ENCODE data around the gene EPN2.

The EPN2 gene

DNA sequence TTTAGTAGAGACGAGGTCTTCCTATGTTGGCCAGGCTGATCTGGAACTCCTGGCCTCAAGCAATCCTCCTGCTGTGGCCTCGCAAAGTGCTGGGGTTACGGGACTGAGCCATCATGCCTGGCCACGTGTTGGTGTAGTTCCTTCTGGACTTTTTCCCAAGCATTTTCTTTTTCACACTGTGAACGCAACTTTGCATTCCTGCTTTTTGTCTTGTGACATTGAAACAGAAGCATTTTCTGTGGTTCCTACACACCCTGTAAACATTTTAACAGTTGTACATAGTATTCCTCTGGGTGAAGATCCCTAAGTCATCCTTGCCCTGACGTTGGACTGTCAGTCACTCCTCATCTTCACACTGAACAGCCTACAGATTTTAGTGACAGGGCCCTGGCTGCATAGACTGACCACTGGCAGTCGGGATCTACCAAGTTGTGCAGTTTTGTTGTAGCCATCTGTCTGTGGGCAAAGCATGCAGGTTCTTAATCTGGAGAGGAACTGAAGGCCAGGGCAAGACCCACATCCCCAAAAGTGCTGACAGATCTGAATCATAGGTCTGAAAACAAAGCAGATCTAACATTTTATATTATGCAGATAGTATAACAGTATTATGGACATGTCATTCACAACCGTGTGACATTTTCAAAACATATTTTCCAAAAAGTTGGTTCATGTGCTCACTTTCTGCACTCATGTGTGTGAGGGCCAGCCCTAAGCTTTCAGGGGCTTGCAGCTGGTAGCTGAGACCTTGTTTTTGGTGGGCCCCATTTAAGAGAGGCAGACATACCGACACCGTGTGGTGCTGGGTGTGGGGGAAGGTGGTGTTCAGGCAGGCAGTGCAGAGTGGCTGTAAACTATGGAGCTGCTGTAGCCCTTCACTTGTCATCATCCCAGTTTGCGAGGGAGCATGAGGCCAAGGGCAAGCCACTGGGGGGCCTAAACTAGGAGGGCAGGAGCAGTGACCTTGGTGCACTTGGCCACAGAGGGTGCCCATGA is 59.9 kb downstream of the EPN2 start:
- no peak for DNase-seq

DNA sequence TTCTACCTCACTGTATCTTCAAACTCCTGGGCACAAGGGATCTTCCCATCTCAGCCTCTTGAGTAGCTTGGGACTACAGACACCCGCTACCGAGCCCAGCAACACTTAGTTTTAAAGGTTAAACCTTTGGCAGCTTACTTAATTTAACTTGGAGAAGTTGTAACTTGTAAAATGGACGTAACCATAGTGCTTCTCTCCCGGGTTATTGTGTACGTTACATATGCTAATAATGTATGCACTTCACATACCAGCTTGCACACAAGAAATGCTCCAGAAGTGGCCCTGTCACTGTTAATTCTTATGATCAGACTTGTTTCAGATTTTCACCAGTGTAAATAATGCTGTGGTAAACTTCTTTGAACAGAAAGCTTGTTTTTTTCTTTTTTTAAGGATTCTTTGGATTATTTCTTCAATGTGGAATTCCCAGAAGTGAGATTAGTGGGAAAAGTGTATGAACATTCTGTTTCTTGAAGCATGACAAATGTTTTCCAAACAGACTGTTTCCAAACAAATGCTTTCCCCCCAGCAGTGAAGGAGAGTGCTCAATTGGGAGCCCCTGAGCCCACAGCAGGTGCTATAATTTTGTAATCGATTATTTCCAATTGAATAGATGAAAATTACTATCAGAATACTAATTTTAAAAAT is 61.5 kb downstream of the EPN2 start:
- DNase-seq = no peak

DNA sequence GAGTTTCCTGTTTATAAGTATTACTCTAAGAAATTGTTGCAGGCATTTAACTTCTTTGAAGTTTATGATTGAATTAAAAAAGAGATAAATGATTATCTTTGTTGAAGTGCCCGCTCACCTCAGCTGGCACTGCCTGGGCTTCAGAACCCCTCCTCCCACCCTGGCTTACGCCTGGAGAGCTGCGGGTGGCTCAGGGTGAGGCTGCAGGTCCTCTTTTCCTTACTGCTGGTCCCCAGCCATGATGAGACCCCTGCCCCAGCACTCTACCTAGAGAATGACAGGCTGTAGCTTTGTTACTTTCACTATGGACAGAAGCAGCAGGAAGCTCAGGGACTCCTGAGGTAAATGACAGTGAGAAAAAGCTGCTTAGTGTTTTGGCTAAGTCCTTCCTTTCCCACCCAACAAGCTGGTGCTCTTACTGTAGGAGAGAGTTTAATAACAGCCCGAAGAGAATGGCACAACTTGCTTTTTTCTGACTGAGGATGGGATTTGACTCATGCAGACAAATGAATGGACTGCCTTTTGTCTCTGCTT is 62.1 kb downstream of the EPN2 start:
- no peak for DNase-seq

DNA sequence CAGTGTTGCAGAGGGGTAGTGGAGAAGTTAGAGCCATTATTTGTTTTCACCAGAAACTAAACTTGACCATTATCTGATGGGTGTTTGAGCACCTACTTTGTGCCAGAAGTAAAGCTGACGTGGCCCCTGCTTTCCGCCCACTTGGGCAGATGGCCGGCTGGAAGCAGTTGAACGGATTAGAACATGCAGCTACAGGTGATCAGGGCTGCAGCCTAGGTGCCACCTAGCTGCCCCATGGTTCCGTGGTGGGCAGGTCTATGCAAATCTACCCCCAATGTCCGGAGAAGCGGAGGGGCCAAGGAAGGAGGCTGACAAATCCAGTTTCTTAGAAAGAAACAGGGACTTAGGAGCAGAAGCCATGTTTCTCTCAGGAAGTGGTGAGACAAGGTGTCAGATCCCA is 62.7 kb downstream of the EPN2 start:
- no peak for DNase-seq

DNA sequence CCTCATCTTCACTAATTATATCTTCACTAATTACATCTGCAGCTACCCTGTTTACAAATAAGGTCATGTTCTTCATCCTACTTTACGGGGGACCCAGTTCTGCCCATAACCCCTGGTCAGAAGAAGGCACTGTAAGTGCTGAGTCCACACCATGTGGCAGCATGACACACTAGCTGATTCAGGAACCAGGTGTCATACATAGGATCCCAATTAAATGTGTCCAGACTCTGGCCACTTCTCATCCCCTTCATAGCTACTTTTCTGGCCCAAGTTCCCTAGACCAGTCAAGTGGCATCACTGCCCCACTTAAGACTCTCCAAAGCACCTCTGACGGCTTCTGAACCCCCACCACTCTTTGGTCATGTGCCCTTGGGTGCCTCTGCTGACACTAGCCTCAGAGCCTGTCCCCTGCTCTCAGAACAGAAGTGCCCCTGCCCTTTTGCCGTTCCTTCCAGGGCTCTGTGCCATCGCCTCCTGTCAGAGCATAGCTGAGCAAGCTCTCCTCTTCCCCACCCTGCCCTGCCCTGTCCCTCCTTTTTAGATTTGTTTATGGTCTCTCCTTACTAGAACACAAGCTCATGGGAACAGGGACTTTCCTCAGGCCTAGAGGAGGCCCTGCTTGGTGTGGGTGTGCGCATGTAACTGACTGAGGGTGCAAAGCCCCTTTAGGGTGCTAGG is 64.2 kb downstream of the EPN2 start:
- no peak for DNase-seq

DNA sequence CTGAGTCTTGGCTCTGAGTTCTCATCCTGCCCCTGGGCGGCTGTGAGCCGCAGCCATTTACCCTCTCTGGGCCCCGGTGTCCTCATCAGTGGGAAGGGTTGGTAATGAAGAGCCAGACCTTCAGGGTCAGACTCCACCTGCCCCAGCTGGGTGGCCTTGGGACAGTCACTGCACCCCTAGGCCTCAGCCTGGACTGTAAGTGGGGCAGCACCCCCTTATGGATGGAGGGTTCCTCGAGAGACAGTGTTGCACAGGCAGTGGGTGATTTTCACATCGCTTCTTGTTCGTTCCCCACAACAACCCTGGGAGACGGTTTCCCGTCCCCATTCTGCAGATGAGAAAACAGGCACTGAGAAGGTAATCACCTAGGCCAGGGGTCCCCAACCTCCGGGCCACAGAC is 64.8 kb downstream of the EPN2 start:
- DNase-seq = no peak

DNA sequence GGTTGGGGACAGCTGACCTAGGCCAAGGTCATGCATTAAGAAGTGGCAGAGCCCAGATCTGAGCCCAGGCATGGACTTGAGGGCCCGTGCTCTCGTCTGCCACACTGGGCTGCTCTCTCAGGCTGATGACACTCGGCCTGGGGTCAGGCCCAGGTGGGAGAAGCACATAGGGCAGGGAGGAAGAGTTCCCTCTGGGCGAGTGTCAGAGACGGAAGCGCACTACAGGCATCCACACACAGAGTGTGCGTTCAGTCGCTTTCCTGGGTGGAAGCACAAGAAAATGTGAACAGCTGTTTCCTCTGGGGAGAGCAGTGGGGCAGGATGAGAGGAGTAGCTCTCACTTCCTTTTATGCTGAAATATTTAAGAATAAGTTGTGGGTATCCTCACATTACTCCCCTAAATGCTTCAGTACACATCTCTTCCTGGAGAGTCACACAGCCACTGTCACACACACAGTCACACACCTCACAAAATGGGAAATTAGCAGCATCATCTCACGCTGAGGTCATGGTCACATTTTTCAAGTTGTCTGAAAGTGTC is 65.7 kb downstream of the EPN2 start:
- DNase-seq = no peak

DNA sequence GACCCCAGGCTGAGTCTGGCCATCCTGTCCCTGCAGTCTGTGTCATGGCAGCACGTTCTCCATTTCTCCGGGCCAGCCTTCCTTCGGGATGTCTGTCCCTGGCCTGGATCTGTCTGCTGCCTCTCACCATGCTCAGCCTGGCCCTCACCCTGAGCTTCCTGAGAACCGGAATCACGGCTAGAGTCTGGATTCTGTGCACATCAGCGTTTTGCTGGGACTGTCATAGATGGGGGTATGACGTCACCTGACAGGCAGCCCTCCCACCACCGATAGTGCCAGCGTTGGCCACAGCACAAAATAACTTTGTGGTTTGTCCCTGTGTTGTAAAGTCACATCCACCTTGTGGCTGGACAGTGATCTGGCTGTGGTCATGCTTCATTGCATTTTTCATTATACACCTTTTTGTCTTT is 66.2 kb downstream of the EPN2 start:
- DNase-seq = no peak

DNA sequence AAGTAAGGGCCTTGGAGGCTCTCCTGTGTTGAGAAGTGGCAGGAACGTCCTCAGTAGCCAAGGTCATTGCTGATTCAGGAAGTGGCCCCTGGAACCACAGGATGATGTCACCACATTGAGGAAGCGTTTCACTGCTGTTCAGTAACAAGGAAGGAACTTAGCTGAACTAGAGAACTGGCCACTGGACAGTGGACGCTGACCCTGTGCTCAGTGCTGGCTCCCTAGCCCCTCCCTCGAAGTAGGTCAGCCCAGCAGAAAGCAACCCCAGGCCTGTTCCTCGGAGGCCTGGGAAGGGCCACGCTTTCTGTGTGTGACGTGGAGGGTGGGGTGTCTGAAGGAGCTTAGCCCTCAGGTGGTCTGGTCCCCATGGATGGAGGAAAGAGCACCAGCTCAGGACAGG is 67.0 kb downstream of the EPN2 start:
- no peak for DNase-seq

DNA sequence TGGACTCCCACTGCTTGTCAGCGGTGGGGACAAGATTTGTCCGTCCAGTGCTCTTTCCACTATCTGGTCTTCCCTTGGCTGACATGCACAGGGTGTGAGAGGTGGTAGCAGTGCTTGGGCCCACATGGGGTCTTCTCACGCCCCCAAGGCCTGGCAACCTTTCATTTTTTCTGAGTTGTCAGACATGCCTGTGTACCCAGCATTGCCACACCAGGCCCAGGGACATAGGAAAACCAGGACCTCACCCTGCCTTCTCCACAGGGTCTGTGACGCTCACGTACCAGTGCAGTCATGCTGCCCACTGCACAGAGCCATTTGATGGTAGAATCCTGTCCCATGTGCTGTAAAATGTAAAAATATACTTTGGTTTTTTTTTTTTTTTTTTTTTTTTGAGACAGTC is 67.6 kb downstream of the EPN2 start:
- no peak for DNase-seq

DNA sequence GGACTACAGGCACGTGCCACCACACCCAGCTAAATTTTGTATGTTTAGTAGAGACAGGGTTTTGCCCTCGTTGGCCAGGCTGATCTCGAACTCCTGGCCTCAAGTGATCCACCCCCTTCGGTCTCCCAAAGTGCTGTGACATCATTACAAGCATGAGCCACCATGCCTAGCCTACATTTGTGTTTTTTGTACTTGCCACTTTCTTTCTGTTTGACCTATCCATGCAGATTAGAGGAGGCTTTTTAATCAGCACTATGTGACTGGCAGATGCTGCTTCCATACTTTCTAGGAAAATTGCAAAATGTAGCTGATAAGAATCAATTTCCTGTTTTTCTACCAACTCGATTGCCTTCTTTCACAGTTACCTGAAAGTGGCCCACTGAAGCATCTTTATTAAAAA is 68.1 kb downstream of the EPN2 start:
- DNase-seq = no peak

DNA sequence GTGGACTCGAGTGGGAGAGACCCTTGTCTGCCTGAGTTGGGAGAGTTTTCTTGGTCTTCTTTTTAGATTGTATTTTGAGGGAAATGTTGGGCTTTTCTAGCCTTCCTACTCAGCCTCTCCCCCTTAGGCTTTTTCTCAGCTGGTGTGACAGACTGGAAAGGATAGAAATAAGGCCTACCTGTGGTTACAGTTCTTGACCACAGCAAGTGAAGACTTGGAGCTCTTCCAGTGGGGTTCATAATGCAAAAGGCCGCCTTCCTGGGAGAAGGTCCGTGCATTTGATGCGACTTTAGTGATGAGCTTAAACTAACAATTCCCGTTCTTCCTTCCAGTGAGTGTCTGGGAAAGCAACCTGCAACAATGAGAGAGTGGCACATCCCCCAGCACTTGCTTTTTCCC is 68.6 kb downstream of the EPN2 start:
- DNase-seq = no peak

DNA sequence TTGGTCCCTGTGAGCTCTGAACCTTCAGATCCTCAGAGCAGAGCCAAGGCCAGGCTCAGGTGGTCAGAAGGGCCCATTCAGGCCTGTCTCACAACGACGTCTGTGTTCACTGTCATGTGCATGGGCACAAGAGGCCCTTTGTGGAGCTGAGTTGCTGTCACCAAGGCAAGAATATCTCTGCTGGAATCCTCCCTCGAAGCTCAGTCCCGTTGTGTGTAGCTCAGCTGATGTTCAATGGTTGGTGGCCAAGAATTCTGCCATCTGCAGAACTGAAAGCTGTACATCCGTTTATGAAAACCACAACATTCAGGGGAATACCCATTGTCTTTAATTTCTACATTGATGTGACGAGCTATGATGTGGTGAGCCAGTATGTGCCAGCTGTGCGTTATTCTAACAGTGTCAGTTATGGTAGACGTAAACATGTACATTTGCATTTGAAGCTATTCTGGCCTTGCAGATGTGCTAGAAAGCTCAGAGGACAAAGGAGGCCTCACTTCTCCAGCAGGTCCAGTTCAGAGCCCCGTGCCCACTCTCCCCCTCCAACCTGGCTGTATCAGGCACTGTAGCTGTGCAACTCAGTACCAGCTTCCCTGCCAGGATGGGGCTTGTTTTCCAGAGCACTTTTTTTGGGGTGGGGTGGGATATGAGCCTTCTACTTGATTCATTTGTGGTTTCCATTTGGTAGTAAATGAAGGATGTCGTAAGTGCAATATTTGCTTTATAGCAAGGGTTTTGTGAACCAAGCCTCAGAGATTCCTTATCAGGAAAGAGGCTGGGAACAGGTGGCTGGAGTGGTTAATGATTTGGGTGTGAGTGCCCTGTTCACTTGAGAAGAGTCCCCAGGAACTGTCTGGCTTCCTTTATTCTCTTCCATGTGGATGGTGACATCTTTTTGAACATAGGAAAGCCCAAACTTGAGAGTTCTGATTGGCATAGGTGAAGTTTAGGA is 69.3 kb downstream of the EPN2 start:
- DNase-seq = peak; percentile 14 to 30

DNA sequence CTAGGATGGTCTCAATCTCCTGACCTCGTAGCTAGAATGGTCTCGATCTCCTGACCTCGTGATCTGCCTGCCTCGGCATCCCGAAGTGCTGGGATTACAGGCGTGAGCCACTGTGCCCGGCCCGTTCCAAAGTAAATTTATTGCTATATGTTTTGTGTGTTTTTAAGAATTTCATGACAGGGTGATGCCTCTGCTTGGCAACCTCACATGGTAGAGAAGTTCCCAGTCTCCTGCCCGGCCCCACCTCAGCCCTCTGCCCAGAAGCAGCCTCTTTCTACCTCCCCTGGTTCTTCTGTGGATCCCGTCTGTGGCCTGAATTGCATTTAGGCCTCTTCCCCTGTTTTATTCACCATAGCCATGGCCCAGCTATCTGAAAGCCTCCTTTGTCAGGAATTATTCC is 70.4 kb downstream of the EPN2 start:
- DNase-seq = no peak

DNA sequence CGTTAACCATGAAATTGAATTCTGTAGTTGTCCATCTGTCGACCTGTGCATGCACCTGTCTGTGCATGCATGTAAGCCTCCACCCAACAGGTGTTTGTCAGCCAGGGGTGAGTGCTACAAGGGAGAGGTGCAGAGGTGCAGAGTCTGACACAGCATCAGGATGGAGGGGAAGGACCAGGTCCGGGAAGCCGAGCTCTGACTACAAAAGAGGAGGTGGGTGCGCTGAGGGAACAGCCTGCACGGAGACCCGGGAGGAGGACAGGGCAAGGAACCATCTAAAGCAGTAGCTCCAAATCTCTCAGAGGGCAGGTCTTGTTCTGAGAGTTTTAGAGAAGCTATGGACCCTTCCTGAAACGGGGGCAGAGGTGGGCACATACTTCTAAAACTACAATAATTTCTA is 71.2 kb downstream of the EPN2 start:
- DNase-seq = no peak

DNA sequence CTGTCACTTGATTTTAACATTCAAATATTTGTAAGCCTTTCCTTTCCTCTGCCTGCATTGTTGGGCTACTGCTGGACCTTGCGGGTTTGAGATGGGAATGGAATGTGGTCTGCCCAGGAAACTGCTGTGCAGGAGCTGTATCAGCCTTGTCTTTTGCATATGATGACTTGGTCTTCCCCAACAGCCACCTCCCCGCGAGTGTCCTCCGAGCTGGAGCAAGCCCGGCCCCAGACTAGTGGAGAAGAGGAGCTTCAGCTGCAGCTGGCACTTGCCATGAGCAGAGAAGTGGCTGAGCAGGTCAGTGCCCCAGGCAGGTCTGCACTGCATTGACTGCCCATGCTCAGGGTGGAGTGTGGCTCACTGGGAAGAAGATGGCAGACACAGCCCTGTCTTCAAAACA is 72.5 kb downstream of the EPN2 start:
- DNase-seq = no peak

DNA sequence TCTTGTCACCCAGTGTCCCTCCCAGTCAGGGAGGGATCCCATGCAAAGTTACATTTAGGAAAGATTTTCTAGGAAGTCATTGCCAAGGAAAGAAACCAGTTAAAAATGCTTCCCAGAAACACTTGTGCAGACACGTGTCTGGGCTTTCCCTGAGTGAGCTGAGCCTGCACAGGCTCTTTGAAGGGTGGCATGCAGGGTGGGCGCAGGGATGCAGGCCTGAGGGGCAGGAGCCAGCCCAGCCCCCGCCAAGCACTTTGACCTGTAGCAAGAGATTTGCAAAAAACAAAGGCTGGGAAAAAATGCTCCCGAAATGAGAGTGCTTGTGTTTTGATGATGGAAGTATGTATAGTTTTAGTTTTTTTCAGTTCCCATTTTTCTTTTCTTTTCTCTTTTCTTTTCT is 73.0 kb downstream of the EPN2 start:
- no peak for DNase-seq

DNA sequence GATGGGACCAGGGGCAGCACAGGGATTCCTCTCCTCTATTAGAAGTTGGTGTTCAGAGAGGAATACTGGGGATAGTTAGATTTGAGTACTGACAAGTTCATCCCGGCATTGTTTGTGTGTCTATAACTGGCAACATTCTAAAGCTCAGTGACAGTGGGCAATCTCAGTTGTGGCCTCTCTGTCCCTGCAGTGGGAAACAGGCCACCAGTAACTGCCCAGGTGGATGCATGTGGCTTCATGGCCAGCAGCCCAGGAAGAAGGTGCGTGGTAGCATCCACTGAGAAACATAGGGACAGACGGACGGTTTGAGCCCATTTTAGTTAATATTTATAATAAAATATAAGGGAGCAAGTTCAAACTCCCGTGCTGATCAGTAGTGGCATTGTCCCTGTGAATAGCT is 73.8 kb downstream of the EPN2 start:
- no peak for DNase-seq

DNA sequence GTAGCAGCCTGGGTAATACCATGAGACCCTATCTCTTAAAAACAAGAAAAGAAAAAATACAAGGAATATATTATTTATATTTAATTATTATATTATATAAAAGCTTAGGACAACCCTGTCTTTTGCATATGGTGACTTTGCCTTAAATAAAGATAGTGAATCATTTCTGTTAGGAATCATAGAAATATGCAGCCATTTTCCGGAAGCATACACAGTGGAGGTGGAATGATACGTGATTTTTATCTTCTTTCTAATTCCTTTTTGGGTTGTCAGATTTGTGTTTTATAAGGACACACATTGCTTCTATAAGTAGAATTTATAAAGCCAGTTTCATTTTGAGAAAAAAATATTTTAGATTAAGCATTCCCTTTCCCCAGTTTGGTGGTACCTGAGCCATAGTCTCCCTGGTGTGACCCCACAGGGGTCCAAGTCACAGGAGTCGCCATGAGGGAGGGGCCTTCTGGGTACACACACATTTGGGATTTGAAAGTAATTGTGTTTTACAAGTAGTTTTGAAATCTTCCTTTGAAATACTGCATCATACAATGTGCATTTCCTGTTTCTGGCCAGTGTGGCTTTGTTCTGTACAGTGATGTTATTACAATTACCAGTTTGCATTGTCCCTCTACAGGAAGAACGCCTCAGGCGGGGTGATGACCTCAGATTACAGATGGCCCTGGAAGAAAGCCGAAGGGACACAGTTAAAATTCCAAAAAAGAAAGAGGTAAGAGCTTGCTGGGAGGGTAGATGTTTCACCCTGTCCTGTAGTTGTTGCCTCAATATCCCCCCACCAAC is 74.5 kb downstream of the EPN2 start:
- DNase-seq = no peak

DNA sequence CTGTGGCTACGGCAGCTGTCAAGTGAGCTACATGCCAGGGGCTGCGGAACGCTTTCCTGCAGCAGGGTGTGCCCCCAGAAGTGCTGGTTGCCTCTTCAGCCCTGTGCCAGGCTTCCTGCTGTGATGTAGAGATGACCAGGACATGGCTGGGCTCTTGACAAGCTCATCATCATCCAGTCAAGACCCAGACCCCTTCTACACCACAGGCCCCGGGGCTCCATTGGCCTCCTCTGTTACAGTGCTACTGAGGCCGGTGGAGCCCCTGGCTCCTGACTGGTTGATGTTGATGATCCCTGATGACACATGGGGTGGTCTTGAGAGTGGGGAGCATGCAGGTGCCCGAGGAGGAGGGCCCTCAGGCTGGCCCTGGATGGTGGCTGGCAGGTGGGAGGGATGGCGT is 75.2 kb downstream of the EPN2 start:
- DNase-seq = no peak

DNA sequence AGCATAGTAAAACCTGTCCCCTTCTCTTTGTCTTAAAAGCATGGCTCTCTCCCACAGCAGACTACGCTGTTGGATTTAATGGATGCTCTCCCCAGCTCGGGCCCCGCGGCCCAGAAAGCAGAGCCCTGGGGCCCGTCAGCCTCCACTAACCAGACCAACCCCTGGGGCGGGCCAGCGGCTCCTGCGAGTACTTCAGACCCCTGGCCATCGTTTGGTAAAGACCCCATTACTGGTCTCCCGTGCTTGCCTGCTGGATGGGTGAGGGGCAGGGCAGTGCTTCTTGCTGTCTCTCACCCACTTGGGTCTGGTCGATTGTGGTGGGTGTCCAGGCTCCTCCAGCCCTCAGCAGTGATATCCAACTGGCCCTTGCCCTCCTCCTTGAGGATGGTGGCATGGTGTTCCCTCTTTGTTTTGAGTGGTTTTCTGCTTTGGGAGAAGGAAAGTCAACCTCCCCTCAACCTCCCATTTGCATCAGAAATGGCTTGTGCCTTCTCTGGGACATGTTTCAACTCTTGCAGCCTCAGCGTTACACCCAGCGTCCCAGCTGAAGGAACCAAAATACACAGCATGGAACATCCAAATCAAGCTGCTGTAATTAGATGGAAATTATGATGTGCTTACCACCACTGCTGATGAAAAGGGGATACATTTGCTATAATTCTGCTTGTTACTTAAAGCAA is 76.0 kb downstream of the EPN2 start:
- DNase-seq = no peak

Data from stimulated activated CD4-positive, alpha-beta T cell treated with anti-CD3 and anti-CD28 coated beads, Interleukin-2, amount 100 ng/mL, for 24 hours (primary cell).